ENCODE measurements around the gene TRIM27.
"Not testable (repeated sequence)": the region's sequence is repeated elsewhere in the genome, so short reads cannot be mapped to it uniquely, and the experiment has no call there.

TRIM27 gene
- 128 to 153 reads per million in 2 donors for total RNA-seq

GRCh38 chr6:28923318-28924102, at the start of gene TRIM27:
Gene TRIM27, minus strand, starts transcription at chr6:28923985. Its CDS starts 353 bp downstream, at chr6:28923632.
- DNase-seq: peak; percentile 61

- not testable (repeated sequence) for DNase-seq
Measured at GRCh38 chr6:28970056-28970455, 46.3 kb upstream of the TRIM27 start.

GRCh38 chr6:28969129-28969528, 45.3 kb upstream of the TRIM27 start:
- no peak for DNase-seq

GRCh38 chr6:28968476-28968875, 44.7 kb upstream of the TRIM27 start:
- DNase-seq: no peak

- DNase-seq: no peak
Measured at GRCh38 chr6:28965706-28966105, 41.9 kb upstream of the TRIM27 start.

- no peak for DNase-seq
Measured at GRCh38 chr6:28960846-28961500, 37.2 kb upstream of the TRIM27 start.

GRCh38 chr6:28958561-28959243, 34.9 kb upstream of the TRIM27 start:
- not testable (repeated sequence) for DNase-seq

GRCh38 chr6:28957795-28958314, 34.1 kb upstream of the TRIM27 start:
- not testable (repeated sequence) for DNase-seq

GRCh38 chr6:28956331-28956730, 32.5 kb upstream of the TRIM27 start:
- no peak for DNase-seq

- no peak for DNase-seq
Measured at GRCh38 chr6:28953585-28954258, 29.9 kb upstream of the TRIM27 start.

GRCh38 chr6:28953039-28953584, 29.3 kb upstream of the TRIM27 start:
- DNase-seq: no peak

GRCh38 chr6:28949656-28950195, 25.9 kb upstream of the TRIM27 start:
- DNase-seq: not testable (repeated sequence)

GRCh38 chr6:28948782-28949486, 25.1 kb upstream of the TRIM27 start:
- DNase-seq: no peak

GRCh38 chr6:28947831-28948270, 24.1 kb upstream of the TRIM27 start:
- DNase-seq: no peak

GRCh38 chr6:28947067-28947765, 23.4 kb upstream of the TRIM27 start:
- no peak for DNase-seq

- DNase-seq: no peak
Measured at GRCh38 chr6:28945349-28945748, 21.6 kb upstream of the TRIM27 start.

GRCh38 chr6:28944412-28944865, 20.7 kb upstream of the TRIM27 start:
- DNase-seq: no peak

GRCh38 chr6:28943557-28944411, 20.0 kb upstream of the TRIM27 start:
- DNase-seq: no peak

- DNase-seq: no peak
Measured at GRCh38 chr6:28943223-28943556, 19.4 kb upstream of the TRIM27 start.
